Keratinocyte (primary cell): ENCODE results near the gene PPIA. TPM values are rescaled to one million over a fixed set of nuclear protein-coding genes. Genes with fewer than 3 reads are reported as not detected.

ENCODE experiments used
- DNase-seq: peaks from one replicate; pipeline ENCODE4 v3.0.0-alpha.2; 2011; ENCODE audit warnings: low read depth, missing footprints, low spot score
- FAIRE-seq: peaks from 2 replicates; lab custom pipeline; 2011; peaks lifted over from hg19 to GRCh38; lab: Jason Lieb, UNC
- H2AFZ ChIP-seq: 2 replicates; pipeline ENCODE4 v1.6.0; 2012; ENCODE audit warnings: low read length, control low read depth, inconsistent platforms; ENCODE audit not compliant: control insufficient read depth
- H3K27ac ChIP-seq: 2 replicates; pipeline ENCODE4 v1.5.1; 2011; ENCODE audit warnings: low read length; ENCODE audit not compliant: control insufficient read depth, insufficient read depth
- H3K27me3 ChIP-seq: 3 replicates; pipeline ENCODE4 v1.6.0; 2011; ENCODE audit warnings: low read length; ENCODE audit not compliant: control insufficient read depth, insufficient read depth; ENCODE audit errors: extremely low read depth
- H3K36me3 ChIP-seq, 2 experiments: 2 replicates in 1 of 2; 3 replicates in 1 of 2; pipeline ENCODE4 v1.5.1; 2011; ENCODE audit warnings: low read length in 2 of 2, mild to moderate bottlenecking in 1 of 2; ENCODE audit not compliant: control insufficient read depth in 2 of 2, insufficient read depth in 2 of 2; ENCODE audit errors: extremely low read depth in 1 of 2
- H3K4me1 ChIP-seq: 3 replicates; pipeline ENCODE4 v1.5.1; 2011; ENCODE audit warnings: low read length; ENCODE audit not compliant: control insufficient read depth, insufficient read depth; ENCODE audit errors: extremely low read depth
- H3K4me2 ChIP-seq: 3 replicates; pipeline ENCODE4 v1.6.0; 2011; ENCODE audit warnings: low read depth, low read length; ENCODE audit not compliant: control insufficient read depth, insufficient read depth; ENCODE audit errors: extremely low read depth
- H3K4me3 ChIP-seq, 3 experiments: fragments of 200-600 bp in 1 of 3; sonication (generic) in 1 of 3; 2 replicates in 2 of 3; 3 replicates in 1 of 3; pipeline ENCODE4 v1.5.1; 2011 to 2016; ENCODE audit warnings: low read length in 3 of 3, mild to moderate bottlenecking in 3 of 3, control low read depth in 2 of 3, inconsistent platforms in 1 of 3, low read depth in 1 of 3, mixed read lengths in 1 of 3, mixed run types in 1 of 3, moderate library complexity in 1 of 3; ENCODE audit not compliant: control insufficient read depth in 2 of 3, insufficient read depth in 2 of 3; ENCODE audit errors: extremely low read depth in 1 of 3
- H3K79me2 ChIP-seq: 2 replicates; pipeline ENCODE4 v1.6.0; 2012; ENCODE audit warnings: low read length; ENCODE audit not compliant: control insufficient read depth, insufficient read depth
- H3K9ac ChIP-seq: 3 replicates; pipeline ENCODE4 v1.6.0; 2011; ENCODE audit warnings: low read length; ENCODE audit not compliant: control insufficient read depth, insufficient read depth; ENCODE audit errors: extremely low read depth
- H3K9me1 ChIP-seq: 3 replicates; pipeline ENCODE4 v1.6.0; 2011; ENCODE audit warnings: low read length; ENCODE audit not compliant: control insufficient read depth, insufficient read depth; ENCODE audit errors: extremely low read depth
- H3K9me3 ChIP-seq: 2 replicates; pipeline ENCODE4 v1.5.1; 2012; ENCODE audit warnings: low read depth, low read length; ENCODE audit not compliant: control insufficient read depth
- H4K20me1 ChIP-seq: 3 replicates; pipeline ENCODE4 v1.6.0; 2011; ENCODE audit warnings: low read length; ENCODE audit not compliant: control insufficient read depth, insufficient read depth; ENCODE audit errors: extremely low read depth
- CTCF ChIP-seq, 3 experiments: IDR thresholded peaks in 1 of 3; conservative IDR thresholded peaks in 1 of 3; optimal IDR thresholded peaks in 1 of 3; 2 replicates in 2 of 3; 3 replicates in 1 of 3; pipeline versions ENCODE3 to v1.5.1; 2011; ENCODE audit warnings: low read length in 3 of 3, mild to moderate bottlenecking in 3 of 3, moderate library complexity in 2 of 3, control low read depth in 1 of 3, inconsistent platforms in 1 of 3; ENCODE audit not compliant: insufficient read depth in 2 of 3; ENCODE audit errors: extremely low read depth in 1 of 3
- EZH2 ChIP-seq: IDR thresholded peaks from one replicate; pipeline ENCODE4 v1.6.1; 2012; ENCODE audit warnings: inconsistent platforms, mild to moderate bottlenecking, low read length, moderate library complexity
- dilution Hi-C: fragments of 300-500 bp; cut with MboI; formaldehyde crosslinking; loops from one replicate; pipeline ENCODE4 v1.7.0; 2020; ENCODE audit warnings: low sequenced_read_pairs; ENCODE audit not compliant: extremely low pct_ligation_motif_present
- polyA plus RNA-seq, 5 experiments: library from polyadenylated mRNA; depleted of rRNA in 3 of 5; stranded (reverse) in 3 of 5; stranded (forward) in 1 of 5; unstranded in 1 of 5; fragments of >200 nt; gene quantifications; 1 replicate in 1 of 5; 2 replicates in 3 of 5; 3 replicates in 1 of 5; pipeline versions ENCODE4 v1.2.1 to v1.2.3, GENCODE V29; 2011 to 2012; ENCODE audit warnings: missing spikeins in 2 of 5, low read depth in 1 of 5, low replicate concordance in 1 of 5

Gene PPIA
- polyA plus RNA-seq, 1 donor (not counting 4 experiments of a cell fraction or from before 2014, with no cell fraction given), result 6,965 TPM

DNA sequence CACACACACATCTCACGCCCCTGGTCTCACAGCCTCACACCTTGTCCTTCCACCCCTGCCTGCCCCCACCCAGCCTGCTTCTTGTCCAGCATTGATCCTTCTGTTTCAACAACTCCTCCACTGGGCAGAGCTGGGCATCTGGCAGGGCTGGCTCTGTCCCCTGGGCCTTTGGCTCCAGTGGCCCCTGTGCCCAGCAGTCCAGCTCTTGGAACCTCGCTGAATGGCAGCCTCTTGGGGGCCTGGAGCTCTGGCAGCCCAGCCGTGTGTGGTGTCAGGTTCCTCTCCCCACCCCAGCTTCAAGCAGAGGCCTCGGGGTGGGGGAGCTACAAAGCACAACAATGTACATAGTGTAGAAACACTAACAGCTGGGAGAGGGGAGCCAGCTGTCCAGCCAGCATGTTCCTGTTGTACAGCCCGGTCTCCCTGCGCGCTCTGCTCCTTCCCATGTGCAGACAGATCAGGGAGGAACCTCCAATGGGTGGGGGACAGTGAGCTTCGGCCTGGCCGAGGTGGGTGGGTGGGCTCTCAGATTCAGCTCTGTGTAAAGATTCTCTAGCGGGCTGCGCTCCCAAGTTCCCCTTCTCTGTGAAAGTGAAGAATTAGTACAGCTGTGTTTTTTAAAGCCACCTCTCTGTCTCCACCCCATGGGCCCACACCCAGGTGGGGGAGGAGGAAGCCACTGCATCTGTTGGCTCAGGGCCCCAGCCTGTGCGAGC lies 28.4 kb upstream of the PPIA start:
- no peak for FAIRE-seq
- dilution Hi-C loops, result no loop called here
- Histone ChIP-seq H3K4me3 (no peak overlapping the region), H2AFZ (no peak overlapping the region), H3K4me2 (no peak overlapping the region), H3K9me3 (no peaks in the 10 kb centered on the region), H3K9ac (no peak overlapping the region), H3K36me3 (peaks cover 17 to 31% of the 10 kb centered on the region in 2 experiments), H3K4me1 (peaks cover 22% of the 10 kb centered on the region), H3K27me3 (no peaks in the 10 kb centered on the region), H3K79me2 (no peaks in the 10 kb centered on the region), H3K9me1 (no peaks in the 10 kb centered on the region), H4K20me1 (no peaks in the 10 kb centered on the region), H3K27ac (no peak overlapping the region)
- no peak for DNase-seq
- TF ChIP-seq CTCF (optimal IDR thresholded peaks at IDR 0.05 in 1 of 3, IDR thresholded peaks at IDR 0.05 in 1 of 3, conservative IDR thresholded peaks at IDR 0.05 in 1 of 3; ENCODE audit: extremely low read depth in 1 of 3, insufficient read depth in 2 of 3, low read length in 3 of 3) (no peak), EZH2 (no peak)

DNA sequence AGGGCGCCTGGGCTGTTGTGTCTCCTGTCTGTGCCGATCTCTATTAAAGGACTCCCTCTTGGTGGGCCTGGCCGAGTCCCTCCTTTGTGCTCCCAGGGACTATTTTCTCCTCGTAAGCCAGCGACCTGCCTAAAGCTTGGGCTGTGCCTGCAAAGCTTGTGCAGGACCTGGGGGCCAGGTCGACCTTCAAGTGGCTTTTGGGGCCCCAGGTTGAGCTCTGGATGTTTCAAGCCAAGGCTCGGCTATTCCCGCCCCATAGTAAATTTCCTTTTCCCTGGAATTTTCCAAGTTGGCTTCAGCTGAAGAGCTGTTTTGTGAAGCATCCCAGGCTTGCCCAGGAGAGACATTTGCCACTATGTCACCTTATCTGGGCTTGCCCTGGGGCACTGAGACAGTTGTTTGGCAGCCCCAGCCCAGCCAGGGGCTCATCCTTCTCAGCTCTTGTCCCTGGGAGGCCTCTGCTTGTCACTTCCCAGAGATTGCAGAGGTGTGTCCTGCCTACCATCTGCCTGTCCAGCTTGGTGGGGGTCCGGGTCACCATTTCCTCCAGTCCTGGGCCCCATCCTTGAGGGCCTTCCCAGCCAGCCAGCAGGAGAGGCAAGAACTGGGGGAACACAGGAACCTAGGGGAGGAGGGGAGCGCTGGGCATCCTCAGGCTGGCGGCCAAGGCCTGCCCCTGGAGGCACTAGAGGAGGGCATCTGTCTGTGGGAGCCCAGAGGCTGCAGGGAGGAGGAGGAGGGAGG lies 27.7 kb upstream of the PPIA start:
- no peaks in the 10 kb centered on the region for H4K20me1 ChIP-seq
- no peak overlapping the region for H3K4me3 ChIP-seq
- no peak for DNase-seq
- peaks cover 17 to 25% of the 10 kb centered on the region in 2 experiments for H3K36me3 ChIP-seq
- no peak for FAIRE-seq
- no peak overlapping the region for H3K27ac ChIP-seq
- no peak overlapping the region for H2AFZ ChIP-seq
- H3K4me2 ChIP-seq, result no peak overlapping the region
- dilution Hi-C loops, result no loop called here
- peaks cover 22% of the 10 kb centered on the region for H3K4me1 ChIP-seq
- TF ChIP-seq CTCF (optimal IDR thresholded peaks at IDR 0.05 in 1 of 3, IDR thresholded peaks at IDR 0.05 in 1 of 3, conservative IDR thresholded peaks at IDR 0.05 in 1 of 3; ENCODE audit: extremely low read depth in 1 of 3, insufficient read depth in 2 of 3, low read length in 3 of 3), result no peak
- TF ChIP-seq EZH2, result no peak
- no peaks in the 10 kb centered on the region for H3K79me2 ChIP-seq
- no peaks in the 10 kb centered on the region for H3K9me1 ChIP-seq
- no peaks in the 10 kb centered on the region for H3K9me3 ChIP-seq
- H3K27me3 ChIP-seq, result no peaks in the 10 kb centered on the region
- no peak overlapping the region for H3K9ac ChIP-seq
